Sigmoid colon (tissue), 7 donors: ENCODE results near the gene SURF4. TPM values are rescaled to one million over a fixed set of nuclear protein-coding genes. Genes with fewer than 3 reads are reported as not detected.
"Not testable (repeated sequence)": the region's sequence is repeated elsewhere in the genome, so short reads cannot be mapped to it uniquely, and the experiment has no call there.

ENCODE experiments used
- DNase-seq: peaks from one replicate; pipeline ENCODE4 v3.0.0-alpha.2; 2019
- H3K27ac ChIP-seq, 4 donors: fragments of 200-600 bp; sonication (generic); one replicate each; pipeline ENCODE4 v1.5.1; 2016 to 2019; ENCODE audit warnings: mild to moderate bottlenecking in 1 of 4
- H3K27me3 ChIP-seq, 3 donors: fragments of 200-600 bp; sonication (generic); one replicate each; pipeline ENCODE4 v1.5.1; 2019; ENCODE audit warnings: mild to moderate bottlenecking in 1 of 3
- H3K36me3 ChIP-seq, 4 donors: fragments of 200-600 bp; sonication (generic); one replicate each; pipeline ENCODE4 v1.5.1; 2016 to 2019
- H3K4me1 ChIP-seq, 4 donors: fragments of 200-600 bp; sonication (generic); one replicate each; pipeline ENCODE4 v1.5.1; 2017 to 2019
- H3K4me3 ChIP-seq, 4 donors: fragments of 200-600 bp; sonication (generic); one replicate each; pipeline ENCODE4 v1.5.1; 2017 to 2019; ENCODE audit warnings: mild to moderate bottlenecking in 2 of 4, moderate library complexity in 1 of 4
- H3K9me3 ChIP-seq, 4 donors: fragments of 200-600 bp in 3 of 4; sonication (generic) in 3 of 4; one replicate each; pipeline versions ENCODE4 v1.5.1 to v1.6.1; 2013 to 2019
- CTCF ChIP-seq, 4 experiments: fragments of 450-650 bp in 3 of 4; fragments of 200-600 bp in 1 of 4; IDR thresholded peaks; one replicate each; pipeline ENCODE4 v1.5.1; 2016 to 2019; ENCODE audit warnings: antibody characterized with exemption in 4 of 4, mild to moderate bottlenecking in 3 of 4, moderate library complexity in 2 of 4
- EP300 ChIP-seq, 4 donors: sonication (generic); formaldehyde crosslinking; IDR thresholded peaks; one replicate each; pipeline ENCODE4 v1.6.1; 2017; ENCODE audit warnings: antibody characterized with exemption in 4 of 4
- POLR2A ChIP-seq, 2 donors: fragments of 450-650 bp; IDR thresholded peaks; one replicate each; pipeline ENCODE4 v1.6.1; 2016; ENCODE audit warnings: antibody characterized with exemption in 2 of 2, mild to moderate bottlenecking in 2 of 2, moderate library complexity in 2 of 2
- POLR2AphosphoS5 ChIP-seq, 4 donors: sonication (generic); formaldehyde crosslinking; IDR thresholded peaks; one replicate each; pipeline ENCODE4 v1.6.1; 2017; ENCODE audit warnings: antibody characterized with exemption in 4 of 4
- WGBS, 2 donors: extraction: QIAGEN DNeasy Blood & Tissue Kit; methylation state at CpG; one replicate each; pipeline ENCODE4 v1.1.7; 2013; 5-methylcytosine and 5-hydroxymethylcytosine counted together
- intact Hi-C: fragments of 100-400 bp; cut with DNase I; formaldehyde crosslinking; loops from one replicate; pipeline ENCODE4 v1.15.1; 2023
- polyA plus RNA-seq, 3 donors: library from polyadenylated mRNA; stranded (reverse); fragments of 200-250 nt; gene quantifications; one replicate each; pipeline ENCODE4 v1.2.3, GENCODE V29; 2013
- total RNA-seq, 4 donors: library from RNA; depleted of rRNA; stranded (reverse); fragments of >200 nt; gene quantifications; one replicate each; pipeline ENCODE4 v1.1.0, GENCODE V29; 2016
- donor health status: healthy with polysubstance abuse.
- donor health status: Bipolar disorder and iron deficiency.
- donor health status: healthy.

Gene SURF4
- total and polyA plus RNA-seq, 7 donors, result 17.4 to 190 (median 83.1) TPM

- no peak overlapping the region for H3K4me3 ChIP-seq
- TF ChIP-seq POLR2A (IDR thresholded peaks at IDR 0.05), result no peak
- TF ChIP-seq CTCF (IDR thresholded peaks at IDR 0.05), result no peak
- TF ChIP-seq EP300 (IDR thresholded peaks at IDR 0.05), result no peak
- TF ChIP-seq POLR2AphosphoS5 (IDR thresholded peaks at IDR 0.05), result no peak
- peaks cover 0 to 51% (median 19%) of the 10 kb centered on the region in 3 donors for H3K27me3 ChIP-seq
- no peak for DNase-seq
- no peaks in the 10 kb centered on the region for H3K4me1 ChIP-seq
- WGBS, 2 donors, result 15 to 30% methylated on average over 8 of the region's 8 CpGs
- intact Hi-C loops, result no loop called here
- no peak overlapping the region for H3K27ac ChIP-seq
- no peaks in the 10 kb centered on the region for H3K36me3 ChIP-seq
- H3K9me3 ChIP-seq, result no peaks in the 10 kb centered on the region
Observed at GRCh38 chr9:133394687-133395271, 18.9 kb upstream of the SURF4 start.

GRCh38 chr9:133393399-133393798, 17.5 kb upstream of the SURF4 start:
- Histone ChIP-seq H3K27ac (no peak overlapping the region), H3K27me3 (peaks cover 0 to 59% (median 19%) of the 10 kb centered on the region in 3 donors), H3K9me3 (no peaks in the 10 kb centered on the region), H3K4me3 (no peak overlapping the region), H3K4me1 (no peaks in the 10 kb centered on the region), H3K36me3 (no peaks in the 10 kb centered on the region)
- intact Hi-C loops, result no loop called here
- 89 to 93% methylated on average over 3 of the region's 3 CpGs for WGBS, 2 donors
- TF ChIP-seq CTCF (IDR thresholded peaks at IDR 0.05), result no peak
- no peak for TF ChIP-seq POLR2AphosphoS5 (IDR thresholded peaks at IDR 0.05)
- no peak for TF ChIP-seq POLR2A (IDR thresholded peaks at IDR 0.05)
- TF ChIP-seq EP300 (IDR thresholded peaks at IDR 0.05), result no peak
- DNase-seq, result no peak

GRCh38 chr9:133392308-133392707, 16.4 kb upstream of the SURF4 start:
- H3K27me3 ChIP-seq, result peaks cover 0 to 59% (median 19%) of the 10 kb centered on the region in 3 donors
- intact Hi-C loops, H3K27ac ChIP-seq, H3K4me1 ChIP-seq, H3K36me3 ChIP-seq, DNase-seq, H3K9me3 ChIP-seq, H3K4me3 ChIP-seq: not testable (repeated sequence)
- 94 to 98% methylated on average over 3 of the region's 3 CpGs for WGBS, 2 donors

DNA sequence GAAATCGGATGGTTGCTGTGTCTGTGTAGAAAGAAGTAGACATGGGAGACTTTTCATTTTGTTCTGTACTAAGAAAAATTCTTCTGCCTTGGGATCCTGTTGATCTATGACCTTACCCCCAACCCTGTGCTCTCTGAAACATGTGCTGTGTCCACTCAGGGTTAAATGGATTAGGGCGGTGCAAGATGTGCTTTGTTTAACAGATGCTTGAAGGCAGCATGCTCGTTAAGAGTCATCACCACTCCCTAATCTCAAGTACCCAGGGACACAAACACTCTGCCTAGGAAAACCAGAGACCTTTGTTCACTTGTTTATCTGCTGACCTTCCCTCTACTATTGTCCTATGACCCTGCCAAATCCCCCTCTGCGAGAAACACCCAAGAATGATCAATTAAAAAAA, 15.6 kb upstream of the SURF4 start:
- 23 to 70% methylated on average over 3 of the region's 4 CpGs for WGBS, 2 donors
- H3K36me3 ChIP-seq, H3K4me3 ChIP-seq, DNase-seq, intact Hi-C loops, H3K9me3 ChIP-seq, H3K4me1 ChIP-seq, H3K27ac ChIP-seq: not testable (repeated sequence)
- H3K27me3 ChIP-seq, result peaks cover 0 to 56% (median 19%) of the 10 kb centered on the region in 3 donors

DNA sequence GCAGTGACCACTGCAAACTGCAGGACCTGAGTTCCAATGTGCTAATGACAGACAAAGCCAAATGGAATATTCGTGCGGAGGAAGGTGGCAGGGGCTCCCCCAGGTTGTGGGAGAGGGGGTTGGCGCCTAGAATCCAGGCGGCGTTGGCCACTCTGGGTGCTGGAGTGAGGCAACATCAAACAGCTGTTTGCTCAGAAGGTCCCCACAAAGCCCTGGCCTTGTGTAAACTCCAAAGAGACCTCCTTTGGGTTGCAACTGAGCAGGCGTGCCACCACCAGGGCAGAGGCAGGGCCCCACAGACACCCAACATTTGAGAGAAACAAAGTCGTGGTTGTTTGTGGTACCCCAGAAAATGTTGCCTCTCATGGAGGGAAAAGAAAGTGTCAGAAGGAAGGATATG, 14.9 kb upstream of the SURF4 start:
- Histone ChIP-seq H3K4me1 (no peaks in the 10 kb centered on the region), H3K27me3 (peaks cover 0 to 50% (median 19%) of the 10 kb centered on the region in 3 donors), H3K36me3 (no peaks in the 10 kb centered on the region), H3K4me3 (no peak overlapping the region), H3K27ac (no peak overlapping the region), H3K9me3 (no peaks in the 10 kb centered on the region)
- no peak for DNase-seq
- WGBS, 2 donors, result 85 to 87% methylated on average over 7 of the region's 7 CpGs
- intact Hi-C loops, result no loop called here
- no peak for TF ChIP-seq POLR2A (IDR thresholded peaks at IDR 0.05)
- no peak for TF ChIP-seq EP300 (IDR thresholded peaks at IDR 0.05)

DNA sequence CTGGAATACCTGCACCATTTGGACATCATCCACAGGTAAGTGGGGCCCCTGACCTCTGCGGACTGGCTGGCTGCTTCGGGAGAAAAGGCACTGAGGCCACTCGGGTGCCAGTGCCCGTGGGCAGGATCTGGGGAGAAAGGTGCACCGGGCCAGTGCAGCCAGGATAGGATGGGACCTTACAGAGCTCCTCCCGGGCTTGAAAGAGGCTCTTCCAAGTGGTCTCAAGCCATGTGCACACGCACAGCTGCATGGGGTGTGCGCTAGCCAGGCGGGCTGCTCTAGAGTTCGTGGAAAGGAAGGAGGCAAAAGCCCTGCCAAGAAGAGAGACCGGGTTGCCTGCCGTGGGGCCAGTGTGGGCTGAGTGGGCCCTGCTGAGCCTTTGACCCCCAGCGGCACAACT, 13.7 kb upstream of the SURF4 start:
- H3K27ac ChIP-seq, result no peak overlapping the region
- no peak for TF ChIP-seq CTCF (IDR thresholded peaks at IDR 0.05)
- no peak for TF ChIP-seq POLR2A (IDR thresholded peaks at IDR 0.05)
- no peak for TF ChIP-seq POLR2AphosphoS5 (IDR thresholded peaks at IDR 0.05)
- TF ChIP-seq EP300 (IDR thresholded peaks at IDR 0.05), result no peak
- WGBS, 2 donors, result 89 to 90% methylated on average over 13 of the region's 13 CpGs
- no peaks in the 10 kb centered on the region for H3K4me1 ChIP-seq
- intact Hi-C loops, result no loop called here
- DNase-seq, result no peak
- no peak overlapping the region for H3K4me3 ChIP-seq
- H3K27me3 ChIP-seq, result peaks cover 0 to 42% (median 15%) of the 10 kb centered on the region in 3 donors
- H3K9me3 ChIP-seq, result no peaks in the 10 kb centered on the region
- H3K36me3 ChIP-seq, result no peaks in the 10 kb centered on the region
